ENCODE results near the gene PHOSPHO2.

The PHOSPHO2 gene

DNA sequence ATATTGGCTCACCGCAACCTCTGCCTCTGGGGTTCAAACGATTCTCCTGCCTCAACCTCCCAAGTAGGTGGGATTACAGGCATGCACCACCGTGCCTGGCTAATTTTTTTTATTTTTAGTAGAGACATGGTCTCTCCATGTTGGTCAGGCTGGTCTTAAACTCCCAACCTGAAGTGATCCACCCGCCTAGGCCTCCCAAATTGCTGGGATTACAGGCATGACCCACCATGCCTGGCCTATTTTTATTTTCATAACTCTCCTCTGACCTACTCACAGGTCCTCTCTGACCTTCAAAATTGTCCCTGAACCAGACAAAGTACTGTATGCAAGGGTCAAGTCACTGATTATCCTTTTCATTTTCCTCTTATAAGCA lies 23.4 kb downstream of the PHOSPHO2 start:
- DNase-seq: no peak

GRCh38 chr2:169718930-169719504 lies 24.7 kb downstream of the PHOSPHO2 start:
- no peak for DNase-seq

DNA sequence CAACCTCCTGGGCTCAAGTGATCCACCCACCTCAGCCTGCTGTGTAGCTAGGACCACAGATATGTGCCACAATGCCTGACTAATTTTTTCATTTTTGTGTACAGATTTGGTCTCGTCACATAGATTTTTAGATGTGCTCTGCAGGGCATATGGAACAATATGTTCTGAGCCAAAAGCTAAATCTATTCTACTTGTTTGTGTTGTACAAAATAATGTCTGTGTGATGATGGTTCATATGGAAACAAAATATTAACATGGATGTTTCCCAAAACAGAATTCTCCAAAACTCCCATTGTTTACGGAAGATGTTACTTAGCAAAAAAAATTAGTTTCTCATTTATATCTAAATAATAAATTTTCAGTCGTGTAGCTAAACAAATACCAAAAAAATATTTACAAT lies 26.7 kb downstream of the PHOSPHO2 start:
- no peak for DNase-seq

DNA sequence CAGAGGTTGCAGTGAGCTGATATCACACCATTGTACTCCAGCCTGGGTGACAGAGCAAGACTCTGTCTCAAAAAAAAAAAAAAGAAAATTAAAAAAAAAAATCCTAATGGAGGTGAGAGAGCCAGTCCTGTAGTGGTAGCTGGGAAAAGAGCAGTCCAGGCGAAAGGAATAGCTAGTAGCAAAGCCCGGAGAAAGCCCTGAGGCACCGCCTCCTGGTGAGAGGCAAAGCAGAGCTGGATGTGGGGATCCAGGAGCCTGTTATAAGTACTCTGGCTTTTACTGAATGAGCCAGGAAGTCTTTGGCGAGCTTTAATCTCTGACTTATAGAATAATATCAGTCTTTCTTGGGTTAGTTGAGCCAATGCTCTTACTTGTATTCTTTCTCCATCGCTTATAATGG lies 32.8 kb downstream of the PHOSPHO2 start:
- DNase-seq: no peak

DNA sequence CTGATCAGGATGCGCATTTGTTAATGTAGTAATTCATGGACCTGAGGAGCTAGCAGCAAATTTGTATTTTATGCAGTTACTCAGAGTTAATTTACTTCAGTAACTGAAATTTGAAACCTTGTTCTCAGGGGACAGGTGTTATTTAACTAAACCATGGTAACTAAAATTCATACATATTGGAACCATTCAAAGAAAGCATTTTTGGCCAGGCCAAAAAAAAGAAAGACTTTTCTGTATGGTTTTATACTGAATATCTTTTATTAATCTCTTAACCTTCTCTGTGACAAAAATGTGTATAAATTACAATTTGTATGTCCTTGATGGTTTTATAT lies 35.0 kb downstream of the PHOSPHO2 start:
- DNase-seq: no peak

DNA sequence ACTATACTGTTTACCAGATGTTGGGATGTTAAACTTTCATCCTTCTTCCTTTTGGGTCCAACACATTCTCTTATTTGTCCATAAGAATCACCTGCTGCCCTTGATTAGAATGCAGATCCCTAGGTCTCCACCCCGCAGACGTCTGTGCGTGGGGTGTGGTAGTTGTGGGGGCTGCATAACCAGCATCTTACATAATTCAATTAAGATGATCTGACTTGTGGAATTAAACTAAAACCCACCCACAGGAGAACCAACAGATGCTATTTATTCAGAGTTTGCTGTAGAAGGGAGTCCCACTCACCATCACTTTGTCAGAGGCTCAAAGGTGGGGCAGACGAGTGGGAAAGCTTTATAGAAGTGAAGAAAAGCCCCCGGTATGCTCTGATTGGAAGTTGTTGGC lies 37.8 kb downstream of the PHOSPHO2 start:
- DNase-seq: no peak

GRCh38 chr2:169732583-169733358 lies 38.5 kb downstream of the PHOSPHO2 start:
- no peak for DNase-seq

DNA sequence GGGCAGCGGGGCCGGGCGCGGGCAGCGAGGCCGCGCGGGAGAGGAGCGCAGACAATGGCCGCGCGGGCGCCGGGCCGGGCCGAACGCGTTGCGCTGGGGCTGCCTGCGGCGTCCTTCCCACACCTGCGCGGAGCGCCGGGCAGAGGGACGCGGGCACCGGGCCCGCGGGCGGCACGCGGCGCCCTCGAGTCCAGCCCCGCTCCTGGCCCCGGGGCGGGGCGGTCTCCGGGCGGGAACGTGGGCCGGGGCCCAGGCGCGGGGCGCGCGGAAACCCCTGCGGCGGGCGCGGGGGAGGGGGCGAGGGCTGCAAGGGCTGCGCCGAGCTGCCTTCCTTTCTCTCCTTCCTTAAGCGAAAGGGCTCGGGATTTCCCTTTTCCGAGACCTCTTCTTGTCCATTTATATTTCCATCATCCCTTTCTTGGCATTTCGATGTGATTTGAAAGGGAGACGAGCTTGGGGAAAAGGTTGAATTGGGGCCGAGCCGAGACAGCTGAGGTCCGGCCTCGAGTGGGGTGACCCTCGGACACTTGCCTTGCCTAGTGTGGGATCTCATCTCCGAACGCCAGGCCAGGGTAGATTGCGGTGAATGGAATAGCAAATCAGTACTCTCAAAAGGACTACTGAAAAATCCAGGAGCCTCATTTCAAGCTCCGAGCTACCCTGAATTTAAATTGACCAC lies 40.0 kb downstream of the PHOSPHO2 start:
- DNase-seq: peak; percentile 18 to 58 (median 41)

DNA sequence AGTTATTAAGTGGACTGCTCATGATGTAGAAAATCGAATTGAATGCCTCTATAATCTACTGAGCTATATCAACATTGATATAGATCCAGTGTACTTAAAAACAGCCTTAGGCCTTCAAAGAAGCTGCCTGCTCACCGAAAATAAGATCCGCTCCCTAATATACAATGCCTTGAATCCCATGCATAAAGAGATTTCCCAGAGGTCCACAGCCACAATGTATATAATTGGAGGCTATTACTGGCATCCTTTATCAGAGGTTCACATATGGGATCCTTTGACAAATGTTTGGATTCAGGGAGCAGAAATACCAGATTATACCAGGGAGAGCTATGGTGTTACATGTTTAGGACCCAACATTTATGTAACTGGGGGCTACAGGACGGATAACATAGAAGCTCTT lies 41.4 kb downstream of the PHOSPHO2 start:
- no peak for DNase-seq

DNA sequence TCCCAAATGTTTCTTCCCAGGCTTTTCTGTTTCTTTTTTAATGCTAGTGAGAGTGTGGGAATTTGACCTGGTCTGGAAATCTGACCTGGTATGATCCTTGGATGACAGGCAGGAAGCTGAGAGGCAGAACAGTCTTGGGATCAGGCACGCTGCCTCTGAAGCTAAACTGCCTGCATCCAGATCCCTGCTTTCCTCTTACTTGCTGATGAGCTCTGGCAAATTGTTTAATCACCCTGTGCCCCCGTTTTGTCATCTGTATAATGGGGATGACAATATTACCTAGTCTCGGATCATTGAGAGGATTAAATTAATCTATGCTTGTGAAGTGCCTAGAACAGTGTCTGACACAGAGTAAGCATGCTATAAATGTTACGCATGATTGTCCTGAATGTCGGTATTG lies 42.6 kb downstream of the PHOSPHO2 start:
- no peak for DNase-seq

DNA sequence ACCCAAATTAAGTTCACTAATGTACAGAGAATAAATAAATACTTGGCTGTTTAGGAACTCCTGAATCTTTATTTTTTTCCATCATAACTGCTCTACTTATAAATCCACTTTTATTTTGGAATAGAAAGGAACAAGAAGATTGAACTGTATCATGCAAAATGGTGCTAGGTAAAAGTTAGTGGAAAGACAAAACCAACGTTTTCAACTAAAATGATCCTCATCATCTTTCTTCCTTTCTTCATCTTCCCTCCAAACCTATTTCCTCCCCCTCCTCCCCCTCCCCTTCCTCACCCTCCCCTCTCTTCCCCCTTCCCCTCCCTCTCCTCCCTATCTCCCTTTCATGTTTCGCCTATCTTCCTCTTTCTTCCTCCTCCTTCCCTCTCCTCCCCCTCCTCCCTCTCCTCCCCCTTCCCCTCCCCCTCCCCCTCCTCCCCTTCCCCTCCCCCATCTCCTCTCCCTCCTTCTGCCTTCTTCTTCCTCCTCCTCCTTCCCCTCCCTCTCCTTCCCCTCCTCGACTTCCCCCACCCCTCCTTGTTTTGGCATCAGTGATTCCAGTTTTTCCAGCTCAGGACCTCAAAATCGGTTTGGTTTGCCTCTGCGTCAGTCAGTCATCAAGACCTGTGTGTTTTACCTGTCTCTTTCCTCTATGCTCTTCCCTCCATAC lies 44.4 kb downstream of the PHOSPHO2 start:
- no peak for DNase-seq

DNA sequence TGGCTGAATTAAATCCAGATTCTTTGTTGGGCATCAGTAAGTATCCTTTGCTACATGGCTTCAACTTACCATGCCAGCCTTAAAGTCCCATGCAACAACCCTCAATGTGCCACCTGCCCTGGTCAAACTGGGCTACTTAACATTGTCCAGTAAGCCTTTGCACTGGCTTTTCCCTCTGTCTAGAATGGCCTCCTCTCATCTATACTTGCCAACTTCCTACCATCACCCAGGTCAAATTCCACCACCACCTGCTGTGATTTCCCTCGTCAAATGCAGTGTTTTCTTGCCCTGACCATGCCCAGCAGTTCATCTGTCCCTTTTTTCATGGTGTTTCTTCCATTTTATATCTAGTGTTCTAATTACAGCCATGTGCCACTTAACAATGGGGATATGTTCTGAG lies 45.1 kb downstream of the PHOSPHO2 start:
- DNase-seq: no peak

- DNase-seq: no peak
These were observed 49.3 kb downstream of the PHOSPHO2 start for GRCh38 chr2:169743549-169743948.

DNA sequence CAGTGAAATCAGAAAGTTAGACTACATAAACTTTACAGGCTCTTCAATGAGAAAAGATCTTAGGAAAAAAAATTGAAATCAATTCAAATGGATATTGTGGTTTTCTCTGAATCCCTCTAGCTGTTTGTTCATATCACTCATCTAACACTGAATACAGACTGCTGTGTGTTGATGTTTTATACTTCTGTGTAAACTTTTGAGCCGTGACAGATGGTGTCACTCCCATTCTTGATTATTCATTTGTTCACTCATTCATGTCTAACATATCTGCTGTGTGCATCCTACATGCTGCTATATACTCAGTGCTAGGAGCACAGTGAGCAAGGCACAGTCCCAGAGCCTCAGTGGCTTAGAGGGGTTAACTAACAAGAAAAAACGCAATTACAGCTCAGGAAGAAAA lies 52.0 kb downstream of the PHOSPHO2 start:
- DNase-seq: no peak

DNA sequence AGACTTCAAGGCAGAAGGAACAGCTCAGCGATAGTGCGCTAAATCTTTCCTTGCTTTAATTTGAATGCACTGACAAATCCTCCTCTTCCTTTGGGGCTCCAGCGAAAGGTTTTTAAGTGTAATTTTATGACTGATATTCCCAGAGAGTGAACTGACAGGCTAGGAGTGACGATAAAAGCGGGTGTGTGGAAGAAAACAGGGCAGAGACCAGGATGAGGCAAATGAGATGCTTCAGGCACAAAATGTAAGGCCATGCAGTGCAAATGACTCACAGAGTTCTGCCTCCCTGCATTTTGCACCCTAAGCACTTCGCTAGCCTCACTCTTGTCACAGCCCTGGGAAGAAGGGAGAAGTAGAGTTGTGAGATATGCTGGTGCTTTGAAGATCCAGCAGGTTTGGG lies 54.0 kb downstream of the PHOSPHO2 start:
- DNase-seq: no peak
